Neural progenitor cell (in vitro differentiated cells): Measurements from ENCODE around the gene KCNC4.

Experiments
- CTCF ChIP-seq: fragments of 200-600 bp; sonication (generic); IDR thresholded peaks from 2 replicates; pipeline ENCODE4 v1.5.1; 2017; ENCODE audit warnings: antibody characterized with exemption, mild to moderate bottlenecking
- EZH2 ChIP-seq: fragments of 200-600 bp; sonication (generic); IDR thresholded peaks from 2 replicates; pipeline ENCODE4 v1.6.1; 2017; ENCODE audit warnings: antibody characterized with exemption, mild to moderate bottlenecking, moderate library complexity

GRCh38 chr1:110227774-110228173, 17.7 kb downstream of the KCNC4 start:
- TF ChIP-seq EZH2 (no peak), CTCF (no peak)
